ENCODE data around the gene SAMD4B. TPM values are rescaled to one million over a fixed set of nuclear protein-coding genes. Genes with fewer than 3 reads are reported as not detected.
A peak's percentile ranks its signal among the peaks of the same experiment; 100 is the strongest.

SAMD4B gene
- total and polyA plus RNA-seq, 9 of the 15 experiments (the other 6 are each of a cell fraction or from before 2014, with no cell fraction given): 3.4 to 90.5 (median 38.0) TPM

DNA sequence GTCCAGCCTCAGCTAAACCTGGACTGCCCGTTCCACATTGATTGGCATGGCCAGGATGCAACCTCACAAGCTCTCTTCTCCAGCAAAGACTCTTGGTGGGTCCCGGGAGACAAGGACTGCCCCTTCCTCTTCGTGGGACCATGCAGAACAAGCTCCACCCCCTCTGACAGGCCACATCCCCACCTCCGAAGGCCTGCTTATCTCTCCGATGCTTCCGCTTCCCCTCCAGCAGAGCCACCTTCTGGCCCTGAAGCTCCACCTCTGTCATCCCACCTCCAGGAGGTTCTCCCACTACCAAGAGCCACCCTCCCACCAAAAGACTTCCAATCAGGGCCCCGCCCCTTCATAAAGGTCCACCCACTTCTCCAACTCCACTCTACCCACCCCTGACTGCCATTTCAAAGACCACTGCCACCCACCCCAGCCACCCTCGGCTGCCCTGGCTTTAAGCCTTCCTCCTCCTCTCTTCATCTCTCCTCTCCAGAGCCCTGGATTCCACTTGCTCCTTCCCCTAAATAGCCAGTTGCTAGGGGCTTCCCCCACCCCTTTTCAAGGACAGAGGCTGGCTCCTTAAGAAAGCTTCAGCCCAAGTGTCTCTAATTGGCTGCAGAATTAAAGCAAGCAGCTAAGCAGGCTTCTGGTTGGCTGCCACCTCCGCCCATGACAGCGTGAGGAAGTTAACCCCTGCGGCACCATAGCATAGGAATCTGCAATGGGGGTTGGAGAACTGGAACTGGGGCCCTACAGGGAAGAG lies 31.5 kb upstream of the SAMD4B start (continued):
- TF ChIP-seq ELK3 (CRISPR knock-in tag; IDR thresholded peaks at IDR 0.05) (no peak), U2AF1 (optimal IDR thresholded peaks at IDR 0.05; ENCODE audit: low read depth, low read length) (no peak), KLF6 (CRISPR knock-in tag; IDR thresholded peaks at IDR 0.05; ENCODE audit: borderline replicate concordance) (no peak), ZBTB5 (IDR thresholded peaks at IDR 0.05) (0 out of 2 replicates have a peak, but pooled peaks have one; percentile 38), BRF1 (IDR thresholded peaks at IDR 0.05; ENCODE audit: borderline replicate concordance, extremely low read depth, insufficient read length) (no peak), ZEB2 (IDR thresholded peaks at IDR 0.05) (0 out of 2 replicates have a peak, but pooled peaks have one; percentile 66), HDAC3 (IDR thresholded peaks at IDR 0.05; ENCODE audit: borderline replicate concordance, partially characterized antibody) (no peak), NRF1 (conservative IDR thresholded peaks at IDR 0.05 in 1 of 2, IDR thresholded peaks at IDR 0.05 in 1 of 2) (peak in 1 of 2 experiments; percentile 48; a peak in 2 of 4 replicates), EZH2 (IDR thresholded peaks at IDR 0.05; ENCODE audit: borderline replicate concordance, low read depth, low read length) (no peak), ZNF282 (CRISPR knock-in tag; IDR thresholded peaks at IDR 0.05) (no peak), NONO (IDR thresholded peaks at IDR 0.05; ENCODE audit: low read depth in 2 of 2, low read length in 1 of 2) (no peak), COPS2 (conservative IDR thresholded peaks at IDR 0.05) (no peak)
- TF ChIP-seq, protein P1, sequence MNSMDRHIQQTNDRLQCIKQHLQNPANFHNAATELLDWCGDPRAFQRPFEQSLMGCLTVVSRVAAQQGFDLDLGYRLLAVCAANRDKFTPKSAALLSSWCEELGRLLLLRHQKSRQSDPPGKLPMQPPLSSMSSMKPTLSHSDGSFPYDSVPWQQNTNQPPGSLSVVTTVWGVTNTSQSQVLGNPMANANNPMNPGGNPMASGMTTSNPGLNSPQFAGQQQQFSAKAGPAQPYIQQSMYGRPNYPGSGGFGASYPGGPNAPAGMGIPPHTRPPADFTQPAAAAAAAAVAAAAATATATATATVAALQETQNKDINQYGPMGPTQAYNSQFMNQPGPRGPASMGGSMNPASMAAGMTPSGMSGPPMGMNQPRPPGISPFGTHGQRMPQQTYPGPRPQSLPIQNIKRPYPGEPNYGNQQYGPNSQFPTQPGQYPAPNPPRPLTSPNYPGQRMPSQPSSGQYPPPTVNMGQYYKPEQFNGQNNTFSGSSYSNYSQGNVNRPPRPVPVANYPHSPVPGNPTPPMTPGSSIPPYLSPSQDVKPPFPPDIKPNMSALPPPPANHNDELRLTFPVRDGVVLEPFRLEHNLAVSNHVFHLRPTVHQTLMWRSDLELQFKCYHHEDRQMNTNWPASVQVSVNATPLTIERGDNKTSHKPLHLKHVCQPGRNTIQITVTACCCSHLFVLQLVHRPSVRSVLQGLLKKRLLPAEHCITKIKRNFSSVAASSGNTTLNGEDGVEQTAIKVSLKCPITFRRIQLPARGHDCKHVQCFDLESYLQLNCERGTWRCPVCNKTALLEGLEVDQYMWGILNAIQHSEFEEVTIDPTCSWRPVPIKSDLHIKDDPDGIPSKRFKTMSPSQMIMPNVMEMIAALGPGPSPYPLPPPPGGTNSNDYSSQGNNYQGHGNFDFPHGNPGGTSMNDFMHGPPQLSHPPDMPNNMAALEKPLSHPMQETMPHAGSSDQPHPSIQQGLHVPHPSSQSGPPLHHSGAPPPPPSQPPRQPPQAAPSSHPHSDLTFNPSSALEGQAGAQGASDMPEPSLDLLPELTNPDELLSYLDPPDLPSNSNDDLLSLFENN (IDR thresholded peaks at IDR 0.05; ENCODE audit: low read depth in 2 of 2, low read length in 2 of 2): no peak

Measured in K562 (cell line).